Lung (tissue), 12 donors: ENCODE measurements around the gene PARD3B. TPM values are rescaled to one million over a fixed set of nuclear protein-coding genes. Genes with fewer than 3 reads are reported as not detected.
A peak's percentile ranks its signal among the peaks of the same experiment; 100 is the strongest.

Experiments
- ATAC-seq: fragments of 200-7000 bp; cut with Tn5 transposase; one replicate; pipeline ENCODE4 v1.9.1; 2020; ENCODE audit warnings: moderate number of reproducible peaks; ENCODE audit not compliant: insufficient read depth, low FRiP score
- DNase-seq, 3 donors: peaks; one replicate each; pipeline ENCODE4 v3.0.0-alpha.2; 2013 to 2017
- H3K27ac ChIP-seq, 2 donors: one replicate each; pipeline ENCODE4 v1.5.1; 2013; ENCODE audit warnings: mild to moderate bottlenecking in 2 of 2, moderate library complexity in 2 of 2, control low read depth in 1 of 2, inconsistent platforms in 1 of 2, low read depth in 1 of 2, low read length in 1 of 2
- H3K27me3 ChIP-seq, 3 donors: one replicate each; pipeline ENCODE4 v1.5.1; 2013; ENCODE audit warnings: low read length in 2 of 3; ENCODE audit not compliant: control insufficient read depth in 3 of 3, insufficient read depth in 3 of 3
- H3K36me3 ChIP-seq, 4 donors: one replicate each; pipeline ENCODE4 v1.5.1; 2013; ENCODE audit warnings: low read length in 4 of 4, mild to moderate bottlenecking in 1 of 4, moderate library complexity in 1 of 4; ENCODE audit not compliant: control insufficient read depth in 4 of 4, insufficient read depth in 4 of 4
- H3K4me1 ChIP-seq, 5 donors: one replicate each; pipeline ENCODE4 v1.5.1; 2013; ENCODE audit warnings: low read length in 5 of 5, mild to moderate bottlenecking in 2 of 5, moderate library complexity in 1 of 5; ENCODE audit not compliant: control insufficient read depth in 5 of 5, insufficient read depth in 5 of 5
- H3K4me3 ChIP-seq: one replicate; pipeline ENCODE4 v1.5.1; 2013; ENCODE audit warnings: mild to moderate bottlenecking, control low read depth, moderate library complexity
- H3K9ac ChIP-seq, 2 donors: one replicate each; pipeline ENCODE4 v1.5.1; 2013; ENCODE audit warnings: low read length in 2 of 2, control low read depth in 1 of 2; ENCODE audit not compliant: insufficient read depth in 1 of 2
- H3K9me3 ChIP-seq, 4 donors: one replicate each; pipeline ENCODE4 v1.5.1; 2013; ENCODE audit warnings: low read length in 3 of 4, mild to moderate bottlenecking in 1 of 4, moderate library complexity in 1 of 4; ENCODE audit not compliant: control insufficient read depth in 4 of 4, insufficient read depth in 3 of 4
- CTCF ChIP-seq: IDR thresholded peaks from 2 replicates; pipeline ENCODE4 v1.5.1; 2012; ENCODE audit warnings: mild to moderate bottlenecking; ENCODE audit errors: control extremely low read depth, extremely low read depth
- WGBS, 2 donors: extraction: QIAGEN DNeasy Blood & Tissue Kit; methylation state at CpG; one replicate each; pipeline ENCODE4 v1.1.7; 2013; 5-methylcytosine and 5-hydroxymethylcytosine counted together
- polyA plus RNA-seq, 2 donors: library from polyadenylated mRNA; stranded (reverse); fragments of 200-250 nt; gene quantifications; one replicate each; pipeline ENCODE4 v1.2.1, GENCODE V29; 2013
- total RNA-seq, 2 donors: library from RNA; depleted of rRNA in 1 of 2; stranded (reverse); fragments of >200 nt in 1 of 2; gene quantifications; one replicate each; pipeline ENCODE4 v1.2.1, GENCODE V29; 2014 to 2021
- donor health status: control.
- donor health status: control.
- donor health status: Bipolar disorder and iron deficiency.
- donor health status: healthy.
- donor health status: DM: yes; HTN: yes; CAD: no.

PARD3B gene
- total and polyA plus RNA-seq, 4 donors, result 2.4 to 38.7 (median 17.1) TPM

GRCh38 chr2:204876311-204876710 lies 331.0 kb downstream of the PARD3B start:
- DNase-seq (no peak), ATAC-seq (no peak)
- 90 to 91% methylated on average over 4 of the region's 4 CpGs for WGBS, 2 donors
- Histone ChIP-seq H3K4me3 (no peak overlapping the region), H3K4me1 (peaks cover 0 to 3% (median 0%) of the 10 kb centered on the region in 5 donors), H3K27me3 (no peaks in the 10 kb centered on the region), H3K27ac (no peak overlapping the region), H3K9ac (no peak overlapping the region), H3K9me3 (no peaks in the 10 kb centered on the region), H3K36me3 (no peaks in the 10 kb centered on the region)
- no peak for TF ChIP-seq CTCF

- DNase-seq, result no peak
- TF ChIP-seq CTCF, result no peak
- Histone ChIP-seq H3K4me3 (no peak overlapping the region), H3K36me3 (no peaks in the 10 kb centered on the region), H3K27me3 (no peaks in the 10 kb centered on the region), H3K9ac (no peak overlapping the region), H3K27ac (no peak overlapping the region), H3K9me3 (no peaks in the 10 kb centered on the region), H3K4me1 (peaks cover 0 to 8% (median 0%) of the 10 kb centered on the region in 5 donors)
- ATAC-seq, result no peak
Measured at GRCh38 chr2:204877691-204878090, 332.4 kb downstream of the PARD3B start.

GRCh38 chr2:204880928-204881327 lies 335.7 kb downstream of the PARD3B start:
- no peak overlapping the region for H3K4me3 ChIP-seq
- ATAC-seq (no peak), DNase-seq (peak in 2 of 3 donors; percentile 13 to 14)
- no peak for TF ChIP-seq CTCF
- WGBS, 2 donors, result 77 to 78% methylated on average over 3 of the region's 3 CpGs
- no peak overlapping the region for H3K27ac ChIP-seq
- H3K9ac ChIP-seq, result no peak overlapping the region
- no peaks in the 10 kb centered on the region for H3K9me3 ChIP-seq
- H3K4me1 ChIP-seq, result peaks cover 0 to 8% (median 0%) of the 10 kb centered on the region in 5 donors
- H3K27me3 ChIP-seq, result no peaks in the 10 kb centered on the region
- H3K36me3 ChIP-seq, result no peaks in the 10 kb centered on the region

GRCh38 chr2:204881655-204882054 lies 336.4 kb downstream of the PARD3B start:
- Histone ChIP-seq H3K36me3 (no peaks in the 10 kb centered on the region), H3K4me3 (no peak overlapping the region), H3K27me3 (no peaks in the 10 kb centered on the region), H3K9me3 (no peaks in the 10 kb centered on the region), H3K4me1 (peaks cover 0 to 8% (median 0%) of the 10 kb centered on the region in 5 donors), H3K27ac (no peak overlapping the region), H3K9ac (no peak overlapping the region)
- no peak for ATAC-seq
- WGBS, 2 donors, result 71 to 77% methylated on average over 4 of the region's 4 CpGs
- no peak for TF ChIP-seq CTCF
- peak in 2 of 3 donors; percentile 35 to 46 for DNase-seq
